GM20000 (cell line): ENCODE results near the gene TRPC5OS.

Experiments
- DNase-seq: peaks from one replicate; pipeline ENCODE4 v3.0.0; 2012; ENCODE audit warnings: low spot score
- TF ChIP-seq, protein P1 (sequence below): IDR thresholded peaks from 2 replicates; pipeline ENCODE4 v1.5.1; 2012; ENCODE audit warnings: mild to moderate bottlenecking, control low read depth; ENCODE audit errors: extremely low read depth, missing control alignments

The TRPC5OS gene

DNA sequence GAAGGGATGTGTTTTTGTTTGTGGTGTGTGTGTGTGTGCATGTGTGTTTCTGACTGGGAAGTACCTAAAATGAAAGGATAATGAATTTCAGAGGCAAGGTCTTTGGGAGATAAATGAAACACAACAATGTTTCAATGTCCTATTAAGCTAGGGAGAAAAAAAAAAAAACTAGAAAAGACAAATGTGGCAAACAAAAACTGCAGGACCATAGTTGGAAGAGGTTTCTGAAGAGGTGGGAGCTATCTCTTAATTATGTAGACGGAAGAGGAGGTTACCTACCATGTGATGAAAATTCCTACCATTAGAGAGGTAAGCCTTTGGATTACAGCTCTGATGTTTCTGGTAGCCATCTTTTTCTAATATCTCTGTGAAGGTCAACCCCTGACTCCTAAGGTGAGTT is at the start of gene TRPC5OS:
Gene TRPC5OS, plus strand, starts transcription at position 301 of the 400 bp plus-strand sequence. CDS start 25,669 bp downstream, outside the sequence.
- no peak for DNase-seq
- TF ChIP-seq, protein P1, sequence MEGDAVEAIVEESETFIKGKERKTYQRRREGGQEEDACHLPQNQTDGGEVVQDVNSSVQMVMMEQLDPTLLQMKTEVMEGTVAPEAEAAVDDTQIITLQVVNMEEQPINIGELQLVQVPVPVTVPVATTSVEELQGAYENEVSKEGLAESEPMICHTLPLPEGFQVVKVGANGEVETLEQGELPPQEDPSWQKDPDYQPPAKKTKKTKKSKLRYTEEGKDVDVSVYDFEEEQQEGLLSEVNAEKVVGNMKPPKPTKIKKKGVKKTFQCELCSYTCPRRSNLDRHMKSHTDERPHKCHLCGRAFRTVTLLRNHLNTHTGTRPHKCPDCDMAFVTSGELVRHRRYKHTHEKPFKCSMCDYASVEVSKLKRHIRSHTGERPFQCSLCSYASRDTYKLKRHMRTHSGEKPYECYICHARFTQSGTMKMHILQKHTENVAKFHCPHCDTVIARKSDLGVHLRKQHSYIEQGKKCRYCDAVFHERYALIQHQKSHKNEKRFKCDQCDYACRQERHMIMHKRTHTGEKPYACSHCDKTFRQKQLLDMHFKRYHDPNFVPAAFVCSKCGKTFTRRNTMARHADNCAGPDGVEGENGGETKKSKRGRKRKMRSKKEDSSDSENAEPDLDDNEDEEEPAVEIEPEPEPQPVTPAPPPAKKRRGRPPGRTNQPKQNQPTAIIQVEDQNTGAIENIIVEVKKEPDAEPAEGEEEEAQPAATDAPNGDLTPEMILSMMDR = no peak

DNA sequence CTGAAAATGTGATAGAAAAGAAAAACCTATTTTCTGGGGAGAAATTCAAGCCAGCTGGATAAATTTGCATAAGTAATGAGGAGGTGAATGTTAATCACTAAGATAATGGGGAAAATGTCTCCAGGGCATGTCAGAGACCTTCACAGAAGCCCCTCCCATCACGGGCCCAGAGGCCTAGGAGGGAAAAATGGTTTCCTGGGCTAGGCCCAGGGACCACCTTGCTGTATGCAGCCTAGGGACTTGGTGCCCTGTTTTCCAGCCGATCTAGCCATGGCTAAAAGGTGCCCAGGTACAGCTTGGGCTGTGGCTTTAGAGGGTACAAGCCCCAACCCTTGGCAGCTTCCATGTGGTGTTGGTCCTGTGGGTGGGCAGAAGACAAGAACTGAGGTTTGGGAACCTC is 46.6 kb upstream of the TRPC5OS start:
- TF ChIP-seq, protein P1 = no peak
- DNase-seq = no peak

DNA sequence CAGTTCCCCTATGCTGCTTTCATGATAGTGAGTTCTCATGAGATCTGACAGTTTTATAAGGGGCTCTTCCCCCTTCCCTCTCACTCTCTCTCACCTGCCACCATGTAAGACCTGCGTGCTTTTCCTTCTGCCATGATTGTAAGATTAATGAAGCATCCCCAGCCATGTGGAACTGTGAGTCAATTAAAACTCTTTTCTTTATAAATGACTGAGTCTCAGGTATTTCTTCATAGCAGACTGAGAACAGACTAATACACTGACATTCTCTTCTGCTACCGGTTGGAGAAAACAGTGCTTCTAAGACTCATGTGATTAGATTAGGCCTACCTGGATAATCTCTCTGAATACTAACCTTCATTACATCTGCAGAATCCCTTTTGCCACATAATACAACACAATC is 45.4 kb upstream of the TRPC5OS start:
- TF ChIP-seq, protein P1 = no peak
- no peak for DNase-seq

DNA sequence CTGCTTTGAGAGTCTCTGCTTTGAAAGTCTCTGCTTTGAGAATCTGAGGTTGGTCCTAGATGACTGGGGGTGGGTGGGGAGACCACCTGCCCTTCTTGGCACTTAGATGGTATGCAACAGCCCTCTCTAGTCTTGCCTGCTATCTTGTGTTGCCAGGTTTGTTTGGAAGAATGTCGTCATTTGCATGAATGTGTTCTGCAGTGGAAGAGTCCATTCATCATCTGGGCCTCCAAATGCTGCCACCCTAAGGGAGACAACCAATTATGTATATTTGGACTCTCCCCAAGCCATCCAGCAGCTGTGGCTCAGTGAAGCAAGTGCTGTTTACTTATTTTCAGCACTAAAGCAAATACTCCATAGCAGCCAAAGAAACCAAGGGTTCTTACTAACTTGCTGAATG is 44.6 kb upstream of the TRPC5OS start:
- DNase-seq = no peak
- TF ChIP-seq, protein P1 = no peak

DNA sequence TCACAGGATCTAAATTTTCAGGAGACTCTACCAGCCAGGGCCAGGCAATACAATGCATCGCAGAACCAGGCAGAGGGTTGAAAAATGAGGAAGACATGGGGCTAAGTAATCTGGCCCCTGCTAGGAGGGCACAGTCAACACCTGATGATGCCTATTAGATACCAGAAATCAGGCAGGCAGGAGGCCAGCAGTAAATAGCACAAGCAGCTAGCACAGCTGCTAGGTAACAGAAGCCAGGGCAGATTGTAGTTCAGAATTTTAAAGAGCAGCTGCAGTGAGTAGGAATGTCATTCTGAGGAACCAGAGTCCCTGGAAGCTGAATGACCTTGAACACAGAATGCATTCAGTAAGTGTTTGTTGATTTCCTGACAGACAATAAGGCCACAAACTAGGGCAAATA is 38.8 kb upstream of the TRPC5OS start:
- TF ChIP-seq, protein P1 = no peak
- no peak for DNase-seq

DNA sequence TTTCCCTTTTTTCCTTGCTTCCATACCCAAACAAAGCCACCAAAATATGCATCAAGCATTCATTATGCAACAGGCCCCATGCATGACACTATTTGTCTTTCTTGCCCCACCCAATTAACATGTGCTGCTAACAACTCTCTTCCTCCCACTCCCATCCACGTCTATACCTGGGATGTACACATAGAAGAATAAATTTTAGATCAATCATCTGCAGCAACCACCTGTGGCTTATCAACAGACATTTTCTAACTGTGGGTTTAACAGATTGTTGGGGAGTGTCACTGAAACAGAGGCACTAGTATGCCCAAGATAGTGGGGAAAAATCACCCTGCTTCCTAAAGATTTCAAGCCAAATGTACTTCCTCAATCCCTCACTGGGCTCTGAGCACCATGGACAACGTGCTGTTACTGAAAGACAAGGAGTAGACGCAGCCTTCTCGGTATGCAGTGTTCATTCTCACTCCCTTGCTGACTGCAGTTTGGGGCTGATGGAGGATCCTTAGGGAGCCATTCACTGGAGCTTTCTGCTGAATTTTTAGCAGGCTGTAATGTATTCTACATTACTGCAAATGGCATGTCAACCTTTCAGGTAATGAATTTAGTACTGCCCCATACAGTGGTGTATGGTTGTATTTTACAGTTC is 28.4 kb upstream of the TRPC5OS start:
- TF ChIP-seq, protein P1 = no peak
- DNase-seq = no peak

DNA sequence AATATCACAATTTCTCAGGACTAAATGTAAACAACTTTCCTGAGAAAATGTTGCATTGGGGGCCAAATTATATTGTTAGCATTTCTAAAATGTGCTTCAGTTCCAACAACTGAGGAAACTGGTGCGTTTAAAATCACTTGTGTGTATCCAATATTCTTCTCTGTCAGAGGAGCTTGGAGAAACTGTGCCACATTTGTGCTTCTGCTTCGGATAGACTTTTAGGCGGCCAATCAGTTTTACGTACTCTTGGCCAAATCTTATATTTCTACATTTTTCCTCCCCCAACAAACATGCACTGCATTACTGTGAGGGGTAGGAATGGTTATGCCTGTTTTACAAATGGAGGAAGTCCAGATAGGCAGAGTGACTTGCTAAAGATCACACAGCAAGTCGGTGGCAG is 27.4 kb upstream of the TRPC5OS start:
- TF ChIP-seq, protein P1 = no peak
- no peak for DNase-seq
